HUES6 (cell line): ENCODE results near the gene OR52K1.

ENCODE experiments used
- H3K27ac ChIP-seq: 2 replicates; pipeline ENCODE4 v1.7.0; 2013; ENCODE audit warnings: low read depth, mild to moderate bottlenecking, low read length, inconsistent platforms
- H3K27me3 ChIP-seq: 2 replicates; pipeline ENCODE4 v1.6.1; 2013; ENCODE audit warnings: low read length; ENCODE audit not compliant: control insufficient read depth, insufficient read depth
- H3K36me3 ChIP-seq: 2 replicates; pipeline ENCODE4 v1.6.1; 2013; ENCODE audit warnings: low read length; ENCODE audit not compliant: control insufficient read depth, insufficient read depth
- H3K4me1 ChIP-seq: 2 replicates; pipeline ENCODE4 v1.6.1; 2013; ENCODE audit warnings: low read length; ENCODE audit not compliant: control insufficient read depth, insufficient read depth
- H3K4me3 ChIP-seq: 2 replicates; pipeline ENCODE4 v1.5.1; 2013; ENCODE audit warnings: low read depth, low read length
- H3K9ac ChIP-seq: one replicate; pipeline ENCODE4 v1.6.1; 2013; ENCODE audit warnings: mild to moderate bottlenecking, low read length
- H3K9me3 ChIP-seq: 2 replicates; pipeline ENCODE4 v1.6.1; 2013; ENCODE audit warnings: low read depth, low read length; ENCODE audit not compliant: control insufficient read depth, insufficient read depth

Gene OR52K1

GRCh38 chr11:4491878-4492606 lies 9.6 kb downstream of the OR52K1 start:
- Histone ChIP-seq H3K36me3 (no peaks in the 10 kb centered on the region), H3K4me1 (no peaks in the 10 kb centered on the region), H3K27ac (no peak overlapping the region), H3K9me3 (0 out of 2 replicates have a peak, but pooled peaks cover 4% of the 10 kb centered on the region), H3K9ac (no peak overlapping the region), H3K27me3 (no peaks in the 10 kb centered on the region), H3K4me3 (no peak overlapping the region)

- no peak overlapping the region for H3K27ac ChIP-seq
- H3K9me3 ChIP-seq: 0 out of 2 replicates have a peak, but pooled peaks cover 4% of the 10 kb centered on the region
- no peak overlapping the region for H3K9ac ChIP-seq
- no peaks in the 10 kb centered on the region for H3K4me1 ChIP-seq
- no peaks in the 10 kb centered on the region for H3K27me3 ChIP-seq
- no peaks in the 10 kb centered on the region for H3K36me3 ChIP-seq
- no peak overlapping the region for H3K4me3 ChIP-seq
These were observed 11.0 kb downstream of the OR52K1 start for GRCh38 chr11:4493480-4493818.

- H3K4me1 ChIP-seq: no peaks in the 10 kb centered on the region
- H3K9me3 ChIP-seq: 0 out of 2 replicates have a peak, but pooled peaks cover 4% of the 10 kb centered on the region
- H3K4me3 ChIP-seq: no peak overlapping the region
- no peak overlapping the region for H3K27ac ChIP-seq
- no peak overlapping the region for H3K9ac ChIP-seq
- H3K27me3 ChIP-seq: no peaks in the 10 kb centered on the region
- H3K36me3 ChIP-seq: no peaks in the 10 kb centered on the region
These were observed 13.0 kb downstream of the OR52K1 start for GRCh38 chr11:4495487-4495886.

- H3K9me3 ChIP-seq: 0 out of 2 replicates have a peak, but pooled peaks cover 4% of the 10 kb centered on the region
- H3K9ac ChIP-seq: no peak overlapping the region
- no peaks in the 10 kb centered on the region for H3K27me3 ChIP-seq
- H3K36me3 ChIP-seq: no peaks in the 10 kb centered on the region
- no peak overlapping the region for H3K27ac ChIP-seq
- no peak overlapping the region for H3K4me3 ChIP-seq
- no peaks in the 10 kb centered on the region for H3K4me1 ChIP-seq
These were observed 13.5 kb downstream of the OR52K1 start for GRCh38 chr11:4495986-4496385.

GRCh38 chr11:4496557-4497248 lies 14.3 kb downstream of the OR52K1 start:
- no peak overlapping the region for H3K9ac ChIP-seq
- no peak overlapping the region for H3K4me3 ChIP-seq
- no peaks in the 10 kb centered on the region for H3K27me3 ChIP-seq
- H3K27ac ChIP-seq: no peak overlapping the region
- H3K9me3 ChIP-seq: 0 out of 2 replicates have a peak, but pooled peaks cover 4% of the 10 kb centered on the region
- H3K36me3 ChIP-seq: no peaks in the 10 kb centered on the region
- H3K4me1 ChIP-seq: no peaks in the 10 kb centered on the region

- Histone ChIP-seq H3K9ac (no peak overlapping the region), H3K4me1 (no peaks in the 10 kb centered on the region), H3K4me3 (no peak overlapping the region), H3K9me3 (no peaks in the 10 kb centered on the region), H3K36me3 (no peaks in the 10 kb centered on the region), H3K27me3 (no peaks in the 10 kb centered on the region; the same call in 1 of the 2 replicates), H3K27ac (no peak overlapping the region)
These were observed 26.4 kb downstream of the OR52K1 start for GRCh38 chr11:4508886-4509285.

GRCh38 chr11:4511282-4512245 lies 29.1 kb downstream of the OR52K1 start:
- no peak overlapping the region for H3K9ac ChIP-seq
- H3K36me3 ChIP-seq: no peaks in the 10 kb centered on the region
- no peak overlapping the region for H3K4me3 ChIP-seq

GRCh38 chr11:4514196-4514595 lies 31.8 kb downstream of the OR52K1 start:
- no peaks in the 10 kb centered on the region for H3K9me3 ChIP-seq
- no peak overlapping the region for H3K27ac ChIP-seq
- H3K27me3 ChIP-seq: no peaks in the 10 kb centered on the region
- no peak overlapping the region for H3K9ac ChIP-seq
- no peaks in the 10 kb centered on the region for H3K36me3 ChIP-seq
- no peak overlapping the region for H3K4me3 ChIP-seq
- no peaks in the 10 kb centered on the region for H3K4me1 ChIP-seq

More at GRCh38 chr11:4511282-4512245, 29.1 kb downstream of the OR52K1 start:
- Histone ChIP-seq H3K9me3 (no peaks in the 10 kb centered on the region), H3K4me1 (no peaks in the 10 kb centered on the region), H3K27ac (no peak overlapping the region), H3K27me3 (no peaks in the 10 kb centered on the region; the same call in 1 of the 2 replicates)

- H3K36me3 ChIP-seq: no peaks in the 10 kb centered on the region
- H3K9ac ChIP-seq: no peak overlapping the region
- no peak overlapping the region for H3K4me3 ChIP-seq
- no peaks in the 10 kb centered on the region for H3K9me3 ChIP-seq
- H3K4me1 ChIP-seq: peaks cover 3% of the 10 kb centered on the region; the same call in 1 of the 2 replicates
- no peaks in the 10 kb centered on the region for H3K27me3 ChIP-seq
- no peak overlapping the region for H3K27ac ChIP-seq
These were observed 39.9 kb downstream of the OR52K1 start for GRCh38 chr11:4522339-4522738.

- Histone ChIP-seq H3K9me3 (no peaks in the 10 kb centered on the region), H3K4me1 (peaks cover 3% of the 10 kb centered on the region; the same call in 1 of the 2 replicates), H3K4me3 (no peak overlapping the region), H3K9ac (no peak overlapping the region), H3K36me3 (no peaks in the 10 kb centered on the region), H3K27me3 (no peaks in the 10 kb centered on the region), H3K27ac (no peak overlapping the region)
These were observed 40.3 kb downstream of the OR52K1 start for GRCh38 chr11:4522752-4523151.
